GM18858 (cell line): ENCODE data around the gene DIPK1C.

Source experiments
- ATAC-seq: cut with Tn5 transposase; IDR thresholded peaks from one replicate; pipeline ENCODE4 v1.9.1; 2021; ENCODE audit not compliant: unreplicated experiment

Gene DIPK1C

DNA sequence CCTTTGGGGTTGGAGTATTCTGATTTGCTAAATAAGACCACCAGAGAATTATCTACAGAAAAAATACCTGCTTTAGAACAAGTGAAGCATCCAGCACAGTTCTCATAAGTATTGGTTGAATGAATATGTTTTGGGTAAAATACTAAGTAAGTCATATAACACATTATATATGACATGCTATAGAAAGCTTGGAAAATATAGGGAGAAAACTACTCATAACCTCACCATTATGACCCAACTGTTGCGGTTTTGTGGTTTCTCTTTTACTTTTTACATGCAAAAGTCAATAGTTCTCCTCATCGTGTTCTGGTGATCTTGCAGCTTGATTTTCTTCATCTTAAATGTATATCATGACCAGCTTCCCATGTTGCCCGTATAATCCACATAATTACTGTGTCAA, 66.2 kb downstream of the DIPK1C start:
- ATAC-seq, result no peak

DNA sequence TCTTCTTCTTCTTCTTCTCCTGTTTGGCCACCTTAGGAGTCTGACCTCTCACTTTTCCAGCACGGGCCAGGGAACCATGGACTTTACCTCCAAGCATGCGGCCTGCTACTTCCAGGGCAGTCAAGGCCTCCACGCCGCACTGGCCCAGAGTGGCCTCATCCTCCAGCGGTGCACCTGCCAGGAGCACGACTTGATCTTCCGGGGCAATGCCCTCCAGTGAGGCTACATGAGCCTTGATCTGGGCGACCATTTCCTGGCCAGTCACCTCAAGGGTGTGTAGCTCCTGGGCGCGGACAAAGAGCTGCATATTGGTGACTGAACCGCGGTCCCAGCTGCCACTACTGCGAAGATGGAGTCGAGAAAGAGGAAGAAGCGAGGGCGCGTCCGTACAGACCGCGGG, 67.1 kb downstream of the DIPK1C start:
- ATAC-seq, result no peak

- ATAC-seq, result no peak
Measured at GRCh38 chr18:74389171-74389927, 67.8 kb downstream of the DIPK1C start.

GRCh38 chr18:74388227-74388626, 68.9 kb downstream of the DIPK1C start:
- no peak for ATAC-seq

DNA sequence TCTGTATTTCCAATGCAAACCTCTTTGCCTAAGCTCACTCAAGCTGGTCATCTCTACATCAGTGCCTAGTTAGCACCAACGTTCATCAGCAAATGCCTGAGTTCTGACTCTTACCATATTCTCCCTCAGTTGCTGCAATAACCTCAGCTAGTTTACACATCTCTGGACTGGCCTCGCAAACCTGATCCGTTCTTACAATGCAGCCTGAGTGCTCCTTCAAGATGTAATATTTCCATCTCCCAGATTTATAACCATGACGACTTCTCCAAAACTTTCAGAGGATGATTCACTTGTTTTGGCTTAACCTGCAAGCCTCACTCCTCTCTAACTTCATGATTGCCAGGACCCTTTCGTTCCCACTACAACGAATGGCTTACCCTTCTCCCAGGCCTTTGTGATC, 69.7 kb downstream of the DIPK1C start:
- no peak for ATAC-seq
